NCI-H345 treated with DMSO at 0.1 percent for 48 hours (cell line): ENCODE results near the gene TMEM131.
"Not testable (repeated sequence)": the region's sequence is repeated elsewhere in the genome, so short reads cannot be mapped to it uniquely, and the experiment has no call there.

Source experiments
- DNase-seq: peaks from one replicate; lab custom pipeline; 2025; ENCODE audit not compliant: unreplicated experiment; lab: John Stamatoyannopoulos, UW

TMEM131 gene

DNA sequence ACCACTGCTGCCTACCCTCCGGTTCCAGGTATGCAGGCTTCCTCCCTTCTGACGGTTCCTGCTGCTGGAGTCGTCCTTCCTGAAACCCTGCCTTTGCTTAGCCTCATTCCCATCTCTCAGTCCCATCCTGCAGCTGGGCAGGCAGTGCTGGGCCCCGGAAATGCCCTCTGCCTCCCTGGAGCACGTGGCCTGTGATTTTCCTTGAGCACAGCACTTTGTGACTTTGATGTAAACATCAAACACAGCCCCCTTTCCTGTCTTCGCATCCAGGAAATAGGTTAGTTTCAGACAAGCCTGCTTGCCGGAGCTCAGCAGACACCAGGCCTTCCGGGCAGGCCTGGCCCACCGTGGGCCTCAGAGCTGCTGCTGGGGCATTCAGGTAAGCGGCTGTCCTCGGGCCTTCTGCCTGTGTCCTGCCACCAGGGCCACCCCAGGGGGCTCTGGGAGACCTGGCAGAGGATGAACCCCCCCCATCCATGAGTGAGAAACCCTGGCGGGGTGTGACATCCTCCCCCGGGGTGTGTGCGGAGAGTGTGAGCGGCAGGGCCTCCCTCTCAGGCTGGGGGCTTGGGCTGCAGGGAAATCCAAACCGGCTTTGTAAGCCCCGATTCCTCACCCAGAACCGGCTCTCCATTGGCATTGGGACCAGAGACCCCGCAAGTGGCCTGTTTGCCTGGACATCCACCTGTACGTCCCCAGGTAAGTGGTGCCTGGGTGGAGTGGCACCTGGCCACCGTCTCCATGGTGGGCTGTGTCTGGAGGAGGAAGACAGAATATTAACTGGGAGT is 282.3 kb downstream of the TMEM131 start, which contains the start of gene ZAP70:
Gene ZAP70, plus strand, starts transcription at position 281 of the 788 bp plus-strand sequence. CDS start 10,461 bp downstream, outside the sequence.
- no peak for DNase-seq

DNA sequence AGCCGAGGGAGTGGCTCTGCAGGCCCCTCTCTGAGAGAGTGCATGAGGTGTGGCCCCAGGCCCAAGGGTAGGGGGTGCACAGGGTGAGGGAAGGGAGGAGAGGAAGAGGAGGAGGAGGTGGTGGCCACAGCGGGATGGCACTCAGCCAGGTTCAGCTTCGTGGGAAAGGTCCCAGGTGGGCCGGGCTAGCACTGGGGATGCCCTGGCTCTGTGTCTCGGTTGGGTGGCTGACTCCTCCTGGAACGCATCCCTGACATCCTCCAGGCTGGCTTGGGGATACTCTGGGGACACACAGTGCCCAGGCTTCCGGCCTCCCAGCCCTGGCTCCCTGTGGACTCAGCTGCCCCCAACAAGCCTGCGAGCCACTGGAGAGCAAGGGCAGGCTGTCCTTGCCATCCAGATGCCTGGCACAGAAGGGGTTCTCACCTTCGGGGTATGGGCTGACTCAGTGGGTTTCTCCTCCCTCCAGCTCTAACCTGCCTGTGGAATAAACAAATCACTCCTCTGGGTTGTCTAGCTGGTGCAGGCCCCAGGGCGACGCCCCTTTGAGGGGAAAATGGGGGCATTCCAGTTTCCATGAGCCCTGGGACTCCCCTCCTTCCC is 283.0 kb downstream of the TMEM131 start:
- no peak for DNase-seq

DNA sequence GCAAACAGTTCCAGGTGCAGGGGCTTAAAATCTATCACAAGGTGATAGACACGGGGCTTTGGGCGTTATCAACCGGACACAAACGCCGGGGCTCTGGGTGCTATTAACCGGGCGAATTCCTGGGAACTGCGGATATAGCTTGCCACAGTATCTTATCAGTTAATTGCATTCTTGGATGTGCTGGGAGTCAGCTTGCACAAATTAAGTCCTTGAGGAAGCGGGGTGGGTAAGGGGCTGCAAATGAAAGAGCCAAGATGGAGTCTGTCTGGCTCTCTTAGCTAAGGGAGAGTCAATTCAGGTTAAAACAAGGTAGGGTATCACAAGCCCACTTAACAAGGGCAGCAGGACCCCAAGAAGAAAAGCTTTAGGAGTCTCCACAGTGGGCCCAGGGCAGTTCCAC is 283.6 kb downstream of the TMEM131 start:
- DNase-seq: not testable (repeated sequence)

DNA sequence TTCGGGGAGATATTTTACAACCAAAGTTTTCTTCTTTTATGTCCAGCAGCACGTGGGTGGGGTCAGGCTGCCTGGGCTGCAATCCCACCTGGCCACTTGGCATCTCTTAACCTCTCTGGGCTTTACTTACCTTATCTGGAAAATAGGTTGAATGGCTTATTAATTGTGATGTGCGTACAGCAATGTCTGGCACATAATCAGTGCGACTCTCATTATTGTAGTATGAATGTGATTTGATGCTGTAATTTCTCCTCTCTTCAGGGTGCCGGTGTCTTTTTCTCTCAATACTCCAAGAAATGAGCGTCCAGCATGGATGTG is 284.4 kb downstream of the TMEM131 start:
- DNase-seq: no peak

DNA sequence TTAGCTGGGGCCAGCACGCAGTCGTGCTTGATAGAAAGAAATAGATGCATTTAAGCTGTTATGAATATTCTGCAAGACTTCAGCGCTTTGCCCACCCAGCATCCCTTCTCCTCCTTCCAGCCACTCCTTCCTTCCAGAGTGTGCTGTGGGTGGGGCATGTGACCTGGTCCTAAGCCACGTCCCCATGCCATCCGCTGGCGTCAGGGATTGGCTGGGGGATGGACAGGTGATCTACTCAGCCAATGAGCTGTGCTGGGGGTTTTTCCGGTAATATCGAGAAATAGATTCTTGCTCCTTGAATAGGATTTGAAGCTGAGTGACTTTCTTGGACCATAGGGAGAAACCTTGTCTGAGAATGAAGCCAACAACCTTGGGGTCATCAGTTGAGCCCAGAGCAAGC is 287.1 kb downstream of the TMEM131 start:
- no peak for DNase-seq

DNA sequence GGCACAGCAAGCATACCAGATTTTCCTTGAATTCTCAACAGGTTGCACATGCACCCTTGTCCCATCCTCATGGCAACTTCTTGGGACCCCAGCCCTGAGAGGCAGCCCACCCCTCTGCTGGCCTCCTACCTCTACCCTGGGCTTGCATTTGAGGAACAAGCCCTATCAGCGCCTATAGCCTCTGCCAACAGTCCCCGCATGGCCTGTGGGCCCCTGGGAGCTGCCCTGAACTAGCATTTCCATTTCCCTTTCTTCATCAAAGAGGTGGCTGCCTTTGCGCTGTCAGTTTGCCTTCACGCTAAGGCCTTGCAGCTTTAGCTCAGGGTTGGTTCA is 287.7 kb downstream of the TMEM131 start:
- no peak for DNase-seq

DNA sequence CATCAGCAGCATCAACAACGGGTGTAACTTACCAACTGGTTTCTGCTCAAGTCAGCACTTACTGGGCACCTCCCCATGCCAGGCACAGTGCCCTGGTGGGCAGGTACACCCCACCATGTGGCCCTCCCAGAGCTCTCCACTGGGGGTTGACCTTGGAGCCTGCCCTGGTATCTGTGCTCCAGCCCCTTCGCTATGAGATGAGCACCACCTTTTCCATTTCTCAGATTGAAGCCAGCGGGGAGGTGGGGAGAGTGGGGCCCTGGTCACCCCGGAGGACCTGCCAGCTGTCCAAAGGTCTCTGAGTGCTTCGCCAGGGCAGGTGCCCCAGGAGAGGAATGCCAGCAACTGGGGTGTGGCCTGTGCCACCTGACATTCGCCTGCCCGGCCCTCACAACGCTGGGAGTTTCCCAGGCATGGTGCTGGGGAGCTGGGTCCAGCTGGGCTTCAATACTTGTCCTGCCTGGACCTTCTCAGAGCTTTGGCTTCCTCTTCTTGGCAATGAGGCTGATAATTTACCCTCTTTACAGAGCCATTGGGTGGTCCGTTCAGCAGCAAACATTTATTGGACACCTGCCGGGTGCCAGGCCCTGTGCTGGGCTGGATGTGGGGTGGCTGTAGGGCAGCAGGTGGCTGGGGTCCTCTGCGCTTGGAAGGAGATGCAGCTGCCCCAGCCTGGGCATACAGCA is 288.2 kb downstream of the TMEM131 start:
- no peak for DNase-seq

DNA sequence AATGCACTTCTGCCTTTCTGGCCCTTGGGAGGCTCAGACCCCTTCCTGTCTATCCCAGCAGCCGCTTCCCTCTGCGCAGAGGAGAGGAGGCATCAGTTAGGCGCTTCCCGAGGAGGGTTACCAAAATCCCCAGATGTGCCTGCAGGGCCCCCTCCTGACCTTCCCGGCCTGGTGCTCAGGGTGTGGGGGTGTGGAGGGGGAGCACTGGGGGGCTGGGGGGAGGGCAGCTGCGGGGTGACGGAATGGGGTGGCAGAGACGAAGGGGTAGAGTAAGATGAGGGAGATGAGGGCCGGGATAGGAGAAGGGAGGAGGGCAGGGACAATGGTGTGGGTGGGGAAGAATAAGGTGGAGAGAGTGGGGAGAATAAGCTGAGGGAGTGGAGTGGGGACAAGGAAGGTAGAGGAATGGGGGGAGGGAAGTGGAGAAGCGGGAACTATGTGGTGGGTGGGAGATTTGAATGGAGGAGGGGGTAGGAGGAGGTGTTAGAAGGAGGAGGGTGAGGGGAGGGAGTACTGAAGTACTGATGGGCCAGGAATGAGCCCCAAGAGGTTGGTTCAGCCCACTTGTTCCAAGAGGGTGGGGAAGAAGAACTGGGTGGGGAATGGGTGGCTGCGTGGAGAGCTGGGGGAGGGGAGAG is 288.9 kb downstream of the TMEM131 start:
- DNase-seq: no peak
